Fibroblast of skin of back (primary cell): Measurements from ENCODE around the gene HLA-DQB1. TPM values are rescaled to one million over a fixed set of nuclear protein-coding genes. Genes with fewer than 3 reads are reported as not detected.
"Not testable (repeated sequence)": the region's sequence is repeated elsewhere in the genome, so short reads cannot be mapped to it uniquely, and the experiment has no call there.

Experiments used
- DNase-seq: peaks from one replicate; pipeline ENCODE4 v3.0.0-alpha.2; 2013
- polyA plus RNA-seq, 2 experiments: library from polyadenylated mRNA; unstranded; fragments of 120-200 nt; gene quantifications; one replicate each; pipeline ENCODE4 v1.2.1, GENCODE V29; 2013; ENCODE audit not compliant: insufficient read length in 2 of 2

HLA-DQB1 gene
- not detected for polyA plus RNA-seq (2013, experiment 1 of 2; ENCODE audit: insufficient read length)
- not detected for polyA plus RNA-seq (2013, experiment 2 of 2; ENCODE audit: insufficient read length)

GRCh38 chr6:32666420-32667300, at the start of gene HLA-DQB1:
Gene HLA-DQB1 (minus strand): TSS chr6:32666657. CDS start chr6:32666607, 50 bp downstream.
- DNase-seq, result no peak

- no peak for DNase-seq
Observed at GRCh38 chr6:32713241-32713640, 46.8 kb upstream of the HLA-DQB1 start.

DNA sequence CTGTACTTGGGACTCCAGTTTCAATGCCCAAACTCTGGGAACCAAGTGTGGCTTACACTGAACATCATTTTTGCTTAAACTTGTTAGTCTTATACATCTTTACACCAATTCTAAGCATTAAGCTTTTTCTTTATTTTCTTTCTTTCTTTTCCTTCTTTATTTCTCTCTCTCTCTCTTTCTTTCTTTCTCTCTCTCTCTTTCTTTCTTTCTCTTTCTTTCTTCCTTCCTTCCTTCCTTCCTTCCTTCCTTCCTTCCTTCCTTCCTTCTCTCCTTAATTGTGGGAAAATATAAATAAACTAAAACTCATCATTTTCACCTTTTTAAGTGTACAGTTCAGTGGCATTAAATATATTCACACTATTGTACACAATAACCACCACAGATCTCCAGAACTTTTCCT, 43.2 kb upstream of the HLA-DQB1 start:
- no peak for DNase-seq

GRCh38 chr6:32705164-32705563, 38.7 kb upstream of the HLA-DQB1 start:
- DNase-seq, result not testable (repeated sequence)

- no peak for DNase-seq
Observed at GRCh38 chr6:32703347-32703746, 36.9 kb upstream of the HLA-DQB1 start.

GRCh38 chr6:32700391-32701040, 34.1 kb upstream of the HLA-DQB1 start:
- peak; percentile 52 for DNase-seq

- no peak for DNase-seq
Observed at GRCh38 chr6:32697031-32697430, 30.6 kb upstream of the HLA-DQB1 start.

GRCh38 chr6:32692019-32692418, 25.6 kb upstream of the HLA-DQB1 start:
- no peak for DNase-seq

- DNase-seq, result no peak
Observed at GRCh38 chr6:32689531-32690501, 23.4 kb upstream of the HLA-DQB1 start.

GRCh38 chr6:32685603-32686002, 19.1 kb upstream of the HLA-DQB1 start:
- DNase-seq, result no peak

GRCh38 chr6:32684246-32684645, 17.8 kb upstream of the HLA-DQB1 start:
- no peak for DNase-seq

GRCh38 chr6:32680055-32680454, 13.6 kb upstream of the HLA-DQB1 start:
- no peak for DNase-seq

DNA sequence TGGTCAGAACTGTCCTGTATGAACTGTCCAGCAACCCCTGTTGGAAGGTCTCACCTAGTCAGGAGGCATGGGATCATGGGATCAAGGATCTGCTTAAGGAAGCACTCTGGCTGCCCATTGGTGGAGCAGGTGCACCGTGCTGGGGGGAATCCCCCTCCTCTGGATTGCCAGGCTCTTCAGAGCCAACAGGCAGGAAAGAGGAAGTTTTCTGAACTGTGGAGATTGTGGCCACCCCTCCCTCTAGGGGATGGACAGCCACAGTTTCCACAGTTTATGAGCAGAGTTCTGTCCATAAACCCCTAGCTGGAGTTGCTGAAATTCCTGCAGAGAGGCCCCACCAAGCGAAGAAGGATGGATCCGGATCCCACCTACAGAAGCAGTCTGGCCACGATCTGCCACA, 13.0 kb upstream of the HLA-DQB1 start:
- no peak for DNase-seq

DNA sequence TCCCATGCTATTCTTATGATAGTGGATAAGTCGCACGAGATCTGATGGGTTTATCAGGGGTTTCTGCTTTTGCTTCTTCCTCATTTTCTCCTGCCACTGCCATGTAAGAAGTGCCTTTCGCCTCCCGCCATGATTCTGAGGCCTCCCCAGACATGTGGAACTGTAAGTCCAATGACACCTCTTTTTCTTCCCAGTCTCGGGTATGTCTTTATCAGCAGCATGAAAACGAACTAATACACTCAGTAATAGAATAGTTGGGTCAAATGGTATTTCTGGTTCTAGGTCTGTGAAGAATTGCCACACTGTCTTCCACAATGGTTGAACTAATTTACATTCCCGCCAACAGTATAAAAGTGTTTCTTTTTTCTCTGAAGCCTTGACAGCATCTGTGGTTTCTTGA, 7.7 kb upstream of the HLA-DQB1 start:
- not testable (repeated sequence) for DNase-seq

- DNase-seq, result not testable (repeated sequence)
Observed at GRCh38 chr6:32671908-32672307, 5.5 kb upstream of the HLA-DQB1 start.

- DNase-seq, result no peak
Observed at GRCh38 chr6:32669893-32670292, 3.4 kb upstream of the HLA-DQB1 start.

GRCh38 chr6:32669240-32669639, 2.8 kb upstream of the HLA-DQB1 start:
- DNase-seq, result no peak

DNA sequence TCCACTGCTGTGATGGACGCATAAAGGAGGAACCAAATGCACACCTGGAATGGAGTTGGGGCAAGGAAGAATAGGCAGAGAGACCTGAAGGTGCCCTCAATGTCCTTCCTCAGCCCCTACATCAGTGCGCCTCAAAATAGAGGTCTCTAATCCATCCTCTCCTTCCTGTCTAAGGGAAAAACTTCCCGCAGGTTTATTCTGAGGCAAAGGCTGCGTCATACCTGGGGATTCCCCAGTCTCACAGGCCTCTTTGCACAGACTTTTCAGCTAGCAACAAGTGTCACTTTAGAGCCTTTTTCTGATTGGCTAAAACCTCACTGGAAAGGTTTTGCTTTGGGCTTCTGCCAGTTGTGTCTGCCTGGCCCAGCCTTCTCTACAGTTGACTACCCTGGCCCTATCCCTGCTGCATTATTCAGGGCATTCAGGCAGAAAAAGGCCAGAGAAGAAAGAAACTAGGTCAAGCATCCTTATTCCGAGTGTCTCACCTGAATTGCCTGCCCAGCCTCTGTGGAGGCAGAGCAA, 1.8 kb upstream of the HLA-DQB1 start:
- DNase-seq, result no peak

- DNase-seq, result no peak
Observed at GRCh38 chr6:32665661-32666060, 796 bp downstream of the HLA-DQB1 start.

DNA sequence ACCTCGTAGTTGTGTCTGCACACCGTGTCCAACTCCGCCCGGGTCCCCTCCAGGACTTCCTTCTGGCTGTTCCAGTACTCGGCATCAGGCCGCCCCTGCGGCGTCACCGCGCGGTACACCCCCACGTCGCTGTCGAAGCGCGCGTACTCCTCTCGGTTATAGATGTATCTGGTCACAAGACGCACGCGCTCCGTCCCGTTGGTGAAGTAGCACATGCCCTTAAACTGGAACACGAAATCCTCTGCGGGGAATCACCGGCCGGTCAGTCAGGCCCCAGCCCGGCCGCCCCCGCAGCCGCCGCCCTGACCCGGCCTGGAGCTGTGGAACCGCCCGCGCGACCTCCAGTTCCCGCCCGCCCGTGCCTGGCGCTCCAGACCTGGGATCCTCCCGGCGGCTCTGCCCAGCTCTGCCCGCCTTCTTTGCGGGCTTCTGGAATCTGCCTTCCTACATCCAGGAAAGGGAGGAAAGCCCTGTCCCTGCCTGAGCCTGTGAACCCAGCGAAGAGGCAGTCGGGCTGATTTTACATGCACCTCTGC, 1.6 kb downstream of the HLA-DQB1 start:
- no peak for DNase-seq

- DNase-seq, result no peak
Observed at GRCh38 chr6:32664354-32664753, 2.1 kb downstream of the HLA-DQB1 start.

- no peak for DNase-seq
Observed at GRCh38 chr6:32662836-32663235, 3.6 kb downstream of the HLA-DQB1 start.
